ENCODE results near the gene AP1S1.
A peak's percentile ranks its signal among the peaks of the same experiment; 100 is the strongest.

Gene AP1S1

GRCh38 chr7:101154693-101155102 lies 422 bp downstream of the AP1S1 start:
- no peak for TF ChIP-seq JUND (IDR thresholded peaks at IDR 0.05; ENCODE audit: low read depth)
- DNase-seq (ENCODE audit: low read depth in 1 of 2, low spot score in 1 of 2): peak in 1 of 2 experiments; percentile 29
- in situ Hi-C loops (cut with HindIII; ENCODE audit: low pct_unique_long_range_greater_than_20kb, low sequenced_read_pairs): no loop called here

GRCh38 chr7:101155303-101155702 lies 1.0 kb downstream of the AP1S1 start:
- in situ Hi-C loops (cut with HindIII; ENCODE audit: low pct_unique_long_range_greater_than_20kb, low sequenced_read_pairs): no loop called here
- no peak for TF ChIP-seq JUND (IDR thresholded peaks at IDR 0.05; ENCODE audit: low read depth)
- DNase-seq (ENCODE audit: low read depth in 1 of 2, low spot score in 1 of 2): no peak

- TF ChIP-seq JUND (IDR thresholded peaks at IDR 0.05; ENCODE audit: low read depth): no peak
- in situ Hi-C loops (cut with HindIII; ENCODE audit: low pct_unique_long_range_greater_than_20kb, low sequenced_read_pairs): no loop called here
Observed at GRCh38 chr7:101156277-101156676, 2.0 kb downstream of the AP1S1 start.

GRCh38 chr7:101156866-101157589 lies 2.8 kb downstream of the AP1S1 start:
- no peak for TF ChIP-seq JUND (IDR thresholded peaks at IDR 0.05; ENCODE audit: low read depth)
- DNase-seq (ENCODE audit: low read depth in 1 of 2, low spot score in 1 of 2): no peak
- in situ Hi-C loops (cut with HindIII; ENCODE audit: low pct_unique_long_range_greater_than_20kb, low sequenced_read_pairs): no loop called here

More at GRCh38 chr7:101156277-101156676, 2.0 kb downstream of the AP1S1 start:
- DNase-seq (ENCODE audit: low read depth in 1 of 2, low spot score in 1 of 2): no peak

- DNase-seq (ENCODE audit: low read depth in 1 of 2, low spot score in 1 of 2): no peak
- in situ Hi-C loops (cut with HindIII; ENCODE audit: low pct_unique_long_range_greater_than_20kb, low sequenced_read_pairs): no loop called here
- no peak for TF ChIP-seq JUND (IDR thresholded peaks at IDR 0.05; ENCODE audit: low read depth)
Observed at GRCh38 chr7:101159696-101160674, 5.7 kb downstream of the AP1S1 start.

- no peak for TF ChIP-seq JUND (IDR thresholded peaks at IDR 0.05; ENCODE audit: low read depth)
- in situ Hi-C loops (cut with HindIII; ENCODE audit: low pct_unique_long_range_greater_than_20kb, low sequenced_read_pairs): no loop called here
- no peak for DNase-seq (ENCODE audit: low read depth in 1 of 2, low spot score in 1 of 2)
Observed at GRCh38 chr7:101160910-101161309, 6.6 kb downstream of the AP1S1 start.

- no peak for TF ChIP-seq JUND (IDR thresholded peaks at IDR 0.05; ENCODE audit: low read depth)
- in situ Hi-C loops (cut with HindIII; ENCODE audit: low pct_unique_long_range_greater_than_20kb, low sequenced_read_pairs): no loop called here
- peak in 1 of 2 experiments; percentile 47 for DNase-seq (ENCODE audit: low read depth in 1 of 2, low spot score in 1 of 2)
Observed at GRCh38 chr7:101161692-101162471, 7.6 kb downstream of the AP1S1 start.

GRCh38 chr7:101162551-101163278 lies 8.4 kb downstream of the AP1S1 start:
- peak; percentile 62 to 73 for DNase-seq (ENCODE audit: low read depth in 1 of 2, low spot score in 1 of 2)
- TF ChIP-seq JUND (IDR thresholded peaks at IDR 0.05; ENCODE audit: low read depth): no peak
- in situ Hi-C loops (cut with HindIII; ENCODE audit: low pct_unique_long_range_greater_than_20kb, low sequenced_read_pairs): no loop called here

- in situ Hi-C loops (cut with HindIII; ENCODE audit: low pct_unique_long_range_greater_than_20kb, low sequenced_read_pairs): no loop called here
- no peak for TF ChIP-seq JUND (IDR thresholded peaks at IDR 0.05; ENCODE audit: low read depth)
- DNase-seq (ENCODE audit: low read depth in 1 of 2, low spot score in 1 of 2): peak in 1 of 2 experiments; percentile 59
Observed at GRCh38 chr7:101163279-101164070, 9.2 kb downstream of the AP1S1 start.

GRCh38 chr7:101164071-101164840 lies 10.0 kb downstream of the AP1S1 start:
- no peak for TF ChIP-seq JUND (IDR thresholded peaks at IDR 0.05; ENCODE audit: low read depth)
- DNase-seq (ENCODE audit: low read depth in 1 of 2, low spot score in 1 of 2): peak in 1 of 2 experiments; percentile 60
- in situ Hi-C loops (cut with HindIII; ENCODE audit: low pct_unique_long_range_greater_than_20kb, low sequenced_read_pairs): no loop called here
